ENCODE data around the gene ITGB4.

Gene ITGB4

DNA sequence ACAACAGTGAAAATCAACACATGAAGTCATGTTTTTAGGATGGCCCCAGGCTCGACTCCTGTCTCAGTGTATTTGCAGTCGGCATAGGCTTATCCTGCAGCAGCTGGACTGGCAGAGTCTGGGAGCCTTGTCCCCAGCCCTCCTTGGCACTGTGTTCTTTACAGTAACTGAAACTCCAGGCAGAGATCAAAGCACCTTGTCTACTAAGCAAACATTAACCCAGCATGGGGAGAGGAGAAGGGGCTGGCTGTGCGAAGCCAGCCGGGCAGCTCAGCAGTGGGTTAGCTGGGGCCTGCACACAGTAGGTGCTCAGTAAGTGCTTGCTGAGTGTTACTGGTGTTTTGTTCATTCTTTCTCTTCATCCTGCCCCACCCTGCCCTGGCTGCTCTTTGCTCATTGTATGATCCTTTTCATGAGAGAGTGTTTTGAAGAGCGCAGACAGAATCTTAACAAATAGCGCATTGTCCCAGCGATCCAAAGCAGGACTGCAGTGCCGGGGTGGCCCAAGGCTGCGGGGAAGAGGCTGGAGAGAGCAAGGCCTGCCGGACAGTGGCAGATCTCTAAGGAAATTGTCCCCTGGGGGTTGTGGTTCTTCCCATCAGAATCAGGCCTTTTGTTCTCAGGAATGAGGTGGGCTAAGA is 23.5 kb upstream of the ITGB4 start:
- DNase-seq (ENCODE audit: low read depth, low spot score): peak; percentile 77

DNA sequence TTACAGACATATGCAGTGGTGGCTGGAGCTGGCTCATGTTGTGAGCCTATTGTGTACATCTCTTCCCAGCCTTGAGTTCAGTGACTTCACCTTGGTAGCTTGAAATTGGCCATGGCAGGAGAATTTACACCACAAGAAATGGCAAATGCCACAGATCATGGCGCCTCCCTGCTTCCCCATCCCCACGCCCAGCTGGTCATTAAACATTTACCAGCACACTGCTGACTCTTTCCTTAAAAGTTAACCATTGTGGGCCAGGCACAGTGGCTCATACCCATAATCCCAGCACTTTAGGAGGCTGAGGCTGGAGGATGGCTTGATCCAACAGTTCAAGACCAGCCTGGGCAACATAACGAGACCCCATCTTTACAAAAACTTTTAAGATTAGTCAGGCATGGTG is 22.6 kb upstream of the ITGB4 start:
- DNase-seq (ENCODE audit: low read depth, low spot score): no peak

DNA sequence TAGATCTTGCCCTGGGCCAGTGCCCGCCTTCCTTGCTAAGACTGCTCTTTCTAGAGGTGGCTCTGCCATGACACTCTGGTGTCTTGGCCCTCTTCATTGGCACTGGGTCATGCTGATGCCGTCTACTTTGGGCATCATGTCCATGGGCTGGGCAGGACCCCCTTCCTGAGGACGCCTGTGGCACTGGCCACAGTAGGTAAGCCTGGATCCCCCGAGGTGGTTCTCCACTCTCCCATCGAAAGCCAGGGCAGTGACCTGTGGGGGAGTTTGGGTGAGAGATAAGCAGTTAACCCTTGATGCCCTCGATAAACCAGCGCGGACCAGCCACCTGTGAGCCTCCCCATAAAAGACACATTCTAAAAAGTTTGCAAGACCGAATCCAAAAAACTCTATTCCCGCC is 20.0 kb upstream of the ITGB4 start:
- no peak for DNase-seq (ENCODE audit: low read depth, low spot score)

GRCh38 chr17:75703191-75703590 is 18.1 kb upstream of the ITGB4 start:
- DNase-seq (ENCODE audit: low read depth, low spot score): no peak

GRCh38 chr17:75703591-75703990 is 17.7 kb upstream of the ITGB4 start:
- no peak for DNase-seq (ENCODE audit: low read depth, low spot score)

GRCh38 chr17:75704963-75705875 is 16.0 kb upstream of the ITGB4 start:
- DNase-seq (ENCODE audit: low read depth, low spot score): no peak

GRCh38 chr17:75706042-75706728 is 15.1 kb upstream of the ITGB4 start:
- DNase-seq (ENCODE audit: low read depth, low spot score): no peak

DNA sequence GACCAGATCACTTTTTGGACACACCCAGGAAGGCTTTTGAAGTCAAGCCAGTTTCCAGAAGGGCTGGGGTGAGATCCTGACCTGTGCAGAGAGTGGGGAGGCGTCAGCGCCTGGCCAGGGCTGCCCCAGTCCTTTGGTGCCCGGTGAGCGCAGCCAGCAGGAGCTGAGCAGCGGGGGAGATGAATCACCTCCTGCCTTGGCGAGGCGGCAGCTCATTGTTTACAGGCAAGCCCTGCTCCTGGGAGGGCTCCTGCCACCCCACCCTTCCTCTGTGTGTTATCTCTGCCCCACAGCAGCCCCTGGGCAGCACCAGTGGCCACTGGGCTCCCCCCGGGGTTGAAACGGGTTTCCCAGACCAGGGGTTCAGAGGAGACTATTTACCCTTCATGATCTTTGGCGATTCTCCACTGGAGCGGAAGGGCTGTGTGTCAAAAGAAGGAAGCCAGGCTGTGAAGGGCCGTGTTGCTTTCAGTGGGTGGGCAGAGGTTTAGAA is 14.1 kb upstream of the ITGB4 start:
- DNase-seq (ENCODE audit: low read depth, low spot score): no peak

DNA sequence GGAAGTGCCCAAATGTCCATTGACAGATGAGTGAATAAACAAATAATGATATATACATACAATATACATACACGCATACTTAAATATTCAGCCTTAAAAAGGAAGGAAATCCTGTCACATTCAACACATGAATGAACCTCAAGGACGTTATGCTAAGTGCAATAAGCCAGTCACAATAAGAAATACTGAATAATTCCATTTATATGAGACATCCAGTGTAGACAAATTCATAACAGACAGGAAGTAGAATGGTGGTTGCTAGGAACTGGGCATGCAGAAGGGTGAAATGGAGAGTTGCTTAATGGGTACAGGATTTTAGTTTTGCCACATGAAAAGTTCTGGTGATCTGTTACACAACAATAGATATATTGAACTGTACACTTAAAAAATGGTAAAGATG is 8.8 kb upstream of the ITGB4 start:
- no peak for DNase-seq (ENCODE audit: low read depth, low spot score)

DNA sequence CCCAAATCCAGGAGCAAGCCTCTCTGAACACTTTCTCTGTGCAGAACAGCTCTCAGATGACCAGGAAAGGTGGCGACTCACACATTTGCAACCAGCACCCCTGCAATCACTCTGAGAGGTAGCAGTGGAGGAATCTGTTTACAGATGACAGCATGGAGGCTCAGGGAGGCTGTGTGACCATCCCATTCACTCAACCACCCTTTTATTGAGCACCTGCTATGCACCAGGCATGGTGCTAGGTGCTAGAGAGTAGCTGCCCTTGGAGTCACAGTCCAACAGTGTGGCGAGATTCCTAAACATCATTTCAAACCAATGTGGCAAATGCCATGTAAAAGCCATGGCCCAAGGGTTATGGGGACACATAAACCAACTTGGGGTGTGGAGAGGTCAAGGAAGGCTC is 1.5 kb upstream of the ITGB4 start:
- no peak for DNase-seq (ENCODE audit: low read depth, low spot score)

- DNase-seq (ENCODE audit: low read depth, low spot score): no peak
Observed at GRCh38 chr17:75721463-75722011, 278 bp downstream of the ITGB4 start.

GRCh38 chr17:75722076-75722475 is 817 bp downstream of the ITGB4 start:
- DNase-seq (ENCODE audit: low read depth, low spot score): peak; percentile 14

GRCh38 chr17:75722542-75723095 is 1.4 kb downstream of the ITGB4 start:
- DNase-seq (ENCODE audit: low read depth, low spot score): no peak

DNA sequence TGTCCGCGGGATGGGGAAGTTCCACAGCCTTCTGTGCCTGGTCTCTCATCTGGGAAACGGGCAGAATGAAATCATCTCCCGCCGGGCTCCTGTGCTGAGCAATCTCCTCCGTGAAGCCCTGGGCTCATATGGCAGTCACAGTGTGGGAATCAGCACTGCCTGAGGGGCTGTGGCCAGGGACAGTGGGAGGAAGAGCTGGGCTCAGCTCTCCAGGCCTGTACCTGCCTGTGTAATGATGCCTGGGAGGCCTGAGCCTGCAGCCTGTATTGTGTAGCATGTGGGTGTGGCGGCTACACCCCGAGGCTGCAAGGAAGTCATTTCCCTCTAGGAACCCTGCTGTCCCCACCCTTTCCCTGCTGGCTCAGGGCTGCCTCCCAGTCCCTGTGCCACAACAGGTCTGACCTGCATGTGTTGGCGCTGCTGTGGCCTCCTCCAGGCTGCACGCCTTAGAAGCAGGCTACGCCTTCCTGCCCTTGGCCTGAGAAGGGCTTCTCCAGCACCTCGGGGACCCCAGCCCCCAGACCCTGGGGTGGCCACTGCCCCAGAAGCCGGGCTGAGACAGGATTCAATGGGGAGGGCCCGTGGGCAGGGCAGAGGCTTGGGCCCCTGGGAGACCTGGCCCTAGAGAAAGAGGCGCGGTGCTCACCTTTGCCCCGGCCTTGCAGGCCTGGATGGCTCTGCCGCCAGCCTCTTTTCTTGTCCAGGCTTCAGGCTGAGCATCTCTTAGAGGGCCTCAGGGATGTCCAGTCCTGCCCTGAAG is 2.1 kb downstream of the ITGB4 start:
- DNase-seq (ENCODE audit: low read depth, low spot score): peak; percentile 85

DNA sequence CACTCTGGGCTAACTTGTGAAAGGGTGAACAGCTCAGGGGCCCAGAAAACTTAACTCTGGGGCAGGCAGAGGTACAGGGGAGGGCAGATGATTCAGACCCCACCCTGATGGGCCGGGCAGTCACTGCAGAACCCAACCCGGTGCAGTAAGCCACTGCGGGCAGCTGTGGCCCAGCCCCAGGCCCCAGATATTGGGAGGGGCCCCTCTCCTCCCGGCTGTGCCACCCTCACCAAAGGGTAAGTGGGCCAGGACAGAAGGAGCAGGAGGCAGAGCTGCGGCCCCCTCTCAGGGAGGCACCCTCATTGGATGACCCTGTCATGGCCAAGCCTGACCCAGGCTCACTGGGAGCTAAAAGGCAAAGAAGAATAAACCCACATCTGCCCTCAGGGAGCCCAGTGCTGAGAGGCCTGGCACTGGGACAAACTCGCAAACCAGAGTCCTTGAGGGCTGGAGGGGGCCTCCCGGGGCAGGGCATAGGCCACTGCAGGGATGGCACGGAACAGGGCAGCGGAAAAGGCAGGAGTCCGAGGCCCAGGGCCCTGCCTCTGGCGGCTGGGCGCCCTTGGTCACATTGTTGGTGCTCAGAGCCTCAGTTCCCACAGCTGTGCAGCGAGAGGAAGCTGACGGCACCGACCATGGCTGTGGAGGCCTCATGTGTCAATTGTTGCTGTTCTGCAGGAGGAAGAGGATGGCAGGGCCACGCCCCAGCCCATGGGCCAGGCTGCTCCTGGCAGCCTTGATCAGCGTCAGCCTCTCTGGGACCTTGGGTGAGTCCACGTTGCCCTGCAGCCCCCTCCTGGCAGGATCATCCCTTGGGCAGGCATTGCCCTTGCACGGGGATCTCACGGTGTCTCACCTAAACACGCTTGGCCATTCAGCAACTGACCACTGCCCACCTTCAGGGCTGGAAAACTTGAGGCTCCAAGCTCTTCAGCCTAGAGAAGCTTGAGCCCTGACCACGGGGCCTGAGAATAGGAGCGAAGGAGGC is 3.1 kb downstream of the ITGB4 start:
- DNase-seq (ENCODE audit: low read depth, low spot score): no peak

GRCh38 chr17:75725504-75725903 is 4.2 kb downstream of the ITGB4 start:
- DNase-seq (ENCODE audit: low read depth, low spot score): no peak

- no peak for DNase-seq (ENCODE audit: low read depth, low spot score)
Observed at GRCh38 chr17:75727391-75727790, 6.1 kb downstream of the ITGB4 start.

DNA sequence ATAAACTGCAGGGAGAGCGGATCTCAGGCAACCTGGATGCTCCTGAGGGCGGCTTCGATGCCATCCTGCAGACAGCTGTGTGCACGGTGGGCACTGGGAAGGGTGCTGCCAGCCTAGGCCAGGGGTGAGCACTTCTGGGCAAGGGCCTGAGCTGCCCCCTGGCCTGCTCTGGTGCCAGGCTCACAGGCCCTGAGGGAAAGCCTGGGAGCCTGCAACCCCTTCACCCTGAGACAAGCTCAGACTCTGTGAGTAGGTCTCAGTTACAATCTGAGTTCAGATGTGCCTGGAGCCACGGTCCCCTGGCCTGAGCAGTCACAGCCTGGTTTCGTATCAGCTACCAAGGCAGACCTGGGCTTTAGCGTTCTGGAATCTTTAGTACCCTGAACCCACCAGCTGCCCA is 8.1 kb downstream of the ITGB4 start:
- DNase-seq (ENCODE audit: low read depth, low spot score): no peak

DNA sequence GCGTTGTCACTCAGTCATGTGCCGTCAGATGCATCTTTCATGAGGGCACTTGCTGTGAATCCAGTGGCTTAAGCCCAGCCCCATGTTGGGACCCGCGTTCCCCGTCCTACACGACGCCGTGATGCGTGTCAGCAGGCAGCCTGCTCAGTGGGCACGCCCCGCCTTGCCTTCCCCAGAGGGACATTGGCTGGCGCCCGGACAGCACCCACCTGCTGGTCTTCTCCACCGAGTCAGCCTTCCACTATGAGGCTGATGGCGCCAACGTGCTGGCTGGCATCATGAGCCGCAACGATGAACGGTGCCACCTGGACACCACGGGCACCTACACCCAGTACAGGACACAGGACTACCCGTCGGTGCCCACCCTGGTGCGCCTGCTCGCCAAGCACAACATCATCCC is 8.8 kb downstream of the ITGB4 start:
- DNase-seq (ENCODE audit: low read depth, low spot score): no peak

Data from ELF-1 (cell line).